NT2/D1 (cell line): ENCODE data around the gene ATMIN.

Experiments used
- SUZ12 ChIP-seq: IDR thresholded peaks from 2 replicates; pipeline ENCODE4 v1.6.1; 2011; ENCODE audit not compliant: insufficient read length, insufficient read depth; ENCODE audit errors: extremely low read depth
- YY1 ChIP-seq: IDR thresholded peaks from 2 replicates; pipeline ENCODE4 v1.6.1; 2011; ENCODE audit not compliant: insufficient read length, insufficient read depth
- ZNF274 ChIP-seq: IDR thresholded peaks from 2 replicates; pipeline ENCODE4 v1.6.1; 2011; ENCODE audit warnings: mild to moderate bottlenecking, low read depth, low read length

- TF ChIP-seq ZNF274, result no peak
- TF ChIP-seq YY1, result no peak
- TF ChIP-seq SUZ12, result no peak
These were observed 44.7 kb upstream of the ATMIN start for GRCh38 chr16:80990978-80991377.
